A673 (cell line): ENCODE measurements around the gene RAB15.

ENCODE experiments used
- EZH2 ChIP-seq: fragments of 200-600 bp; sonication (generic); IDR thresholded peaks from 2 replicates; pipeline ENCODE4 v1.6.1; 2017; ENCODE audit warnings: borderline replicate concordance, low read depth, mild to moderate bottlenecking, mixed read lengths, antibody characterized with exemption, low read length; ENCODE audit not compliant: poor library complexity, severe bottlenecking
- TF ChIP-seq, protein P1 (sequence below): fragments of 300-800, 200-600 bp; sonication (generic); conservative IDR thresholded peaks from 2 replicates; pipeline ENCODE4 v1.5.1; 2017; ENCODE audit warnings: low read depth, mild to moderate bottlenecking, antibody characterized with exemption, low read length, moderate library complexity, mixed read lengths

DNA sequence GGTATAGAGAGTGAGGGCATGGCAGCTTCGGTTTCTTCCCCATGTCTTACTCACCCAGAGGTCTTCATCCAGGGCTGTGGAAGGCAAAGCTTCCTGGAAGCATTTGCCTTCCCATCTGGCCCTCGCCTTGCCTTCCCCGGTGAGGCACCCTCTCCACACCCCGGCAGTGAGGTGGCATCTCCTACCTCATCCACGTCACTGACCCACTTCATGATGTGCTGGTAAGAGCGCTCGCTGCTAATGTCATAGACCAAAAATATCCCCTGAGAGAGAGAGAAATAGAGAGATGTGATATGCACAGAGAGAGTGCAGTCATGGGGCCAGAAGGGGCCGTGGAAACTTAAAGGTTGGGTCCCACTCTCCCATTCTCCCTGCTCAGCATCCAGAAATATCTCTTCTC, 21.2 kb downstream of the RAB15 start:
- TF ChIP-seq, protein P1, sequence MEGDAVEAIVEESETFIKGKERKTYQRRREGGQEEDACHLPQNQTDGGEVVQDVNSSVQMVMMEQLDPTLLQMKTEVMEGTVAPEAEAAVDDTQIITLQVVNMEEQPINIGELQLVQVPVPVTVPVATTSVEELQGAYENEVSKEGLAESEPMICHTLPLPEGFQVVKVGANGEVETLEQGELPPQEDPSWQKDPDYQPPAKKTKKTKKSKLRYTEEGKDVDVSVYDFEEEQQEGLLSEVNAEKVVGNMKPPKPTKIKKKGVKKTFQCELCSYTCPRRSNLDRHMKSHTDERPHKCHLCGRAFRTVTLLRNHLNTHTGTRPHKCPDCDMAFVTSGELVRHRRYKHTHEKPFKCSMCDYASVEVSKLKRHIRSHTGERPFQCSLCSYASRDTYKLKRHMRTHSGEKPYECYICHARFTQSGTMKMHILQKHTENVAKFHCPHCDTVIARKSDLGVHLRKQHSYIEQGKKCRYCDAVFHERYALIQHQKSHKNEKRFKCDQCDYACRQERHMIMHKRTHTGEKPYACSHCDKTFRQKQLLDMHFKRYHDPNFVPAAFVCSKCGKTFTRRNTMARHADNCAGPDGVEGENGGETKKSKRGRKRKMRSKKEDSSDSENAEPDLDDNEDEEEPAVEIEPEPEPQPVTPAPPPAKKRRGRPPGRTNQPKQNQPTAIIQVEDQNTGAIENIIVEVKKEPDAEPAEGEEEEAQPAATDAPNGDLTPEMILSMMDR = no peak
- TF ChIP-seq EZH2 = no peak
